Fibroblast of the conjunctiva (primary cell): Measurements from ENCODE around the gene CFAP77.

Source experiments
- DNase-seq: peaks from one replicate; pipeline ENCODE4 v3.0.0-alpha.2; 2010; ENCODE audit warnings: low read depth

CFAP77 gene

GRCh38 chr9:132488626-132489025, 78.6 kb downstream of the CFAP77 start:
- no peak for DNase-seq

- DNase-seq = no peak
Measured at GRCh38 chr9:132489536-132489935, 79.5 kb downstream of the CFAP77 start.

GRCh38 chr9:132494857-132495256, 84.8 kb downstream of the CFAP77 start:
- no peak for DNase-seq

GRCh38 chr9:132497731-132498130, 87.7 kb downstream of the CFAP77 start:
- no peak for DNase-seq

- DNase-seq = no peak
Measured at GRCh38 chr9:132498531-132499210, 88.7 kb downstream of the CFAP77 start.

GRCh38 chr9:132499251-132499650, 89.2 kb downstream of the CFAP77 start:
- DNase-seq = no peak

GRCh38 chr9:132500193-132500592, 90.2 kb downstream of the CFAP77 start:
- no peak for DNase-seq

- DNase-seq = no peak
Measured at GRCh38 chr9:132502480-132502879, 92.5 kb downstream of the CFAP77 start.

- no peak for DNase-seq
Measured at GRCh38 chr9:132503116-132503515, 93.1 kb downstream of the CFAP77 start.

GRCh38 chr9:132504488-132504887, 94.5 kb downstream of the CFAP77 start:
- no peak for DNase-seq

GRCh38 chr9:132505991-132506655, 96.1 kb downstream of the CFAP77 start:
- no peak for DNase-seq

GRCh38 chr9:132506977-132507669, 97.1 kb downstream of the CFAP77 start:
- DNase-seq = no peak

GRCh38 chr9:132507670-132508469, 97.9 kb downstream of the CFAP77 start:
- DNase-seq = peak; percentile 28

GRCh38 chr9:132509928-132510874, 100.2 kb downstream of the CFAP77 start:
- DNase-seq = no peak

- no peak for DNase-seq
Measured at GRCh38 chr9:132511191-132511999, 101.4 kb downstream of the CFAP77 start.

GRCh38 chr9:132513416-132513815, 103.4 kb downstream of the CFAP77 start:
- no peak for DNase-seq

GRCh38 chr9:132514011-132514744, 104.2 kb downstream of the CFAP77 start:
- no peak for DNase-seq

- DNase-seq = no peak
Measured at GRCh38 chr9:132514821-132515220, 104.8 kb downstream of the CFAP77 start.

GRCh38 chr9:132516301-132516700, 106.3 kb downstream of the CFAP77 start:
- DNase-seq = no peak

- no peak for DNase-seq
Measured at GRCh38 chr9:132516911-132517310, 106.9 kb downstream of the CFAP77 start.
